ENCODE data around the gene KCNIP1.

The KCNIP1 gene

GRCh38 chr5:170503990-170504596, at the start of gene KCNIP1:
Gene KCNIP1, plus strand, starts transcription at chr5:170504020.
- in situ Hi-C loops (cut with HindIII; ENCODE audit: low sequenced_read_pairs): no loop called here

GRCh38 chr5:170463426-170463825, 40.4 kb upstream of the KCNIP1 start:
- in situ Hi-C loops (cut with HindIII; ENCODE audit: low sequenced_read_pairs): no loop called here

- in situ Hi-C loops (cut with HindIII; ENCODE audit: low sequenced_read_pairs): no loop called here
These were observed 39.3 kb upstream of the KCNIP1 start for GRCh38 chr5:170464280-170465127.

DNA sequence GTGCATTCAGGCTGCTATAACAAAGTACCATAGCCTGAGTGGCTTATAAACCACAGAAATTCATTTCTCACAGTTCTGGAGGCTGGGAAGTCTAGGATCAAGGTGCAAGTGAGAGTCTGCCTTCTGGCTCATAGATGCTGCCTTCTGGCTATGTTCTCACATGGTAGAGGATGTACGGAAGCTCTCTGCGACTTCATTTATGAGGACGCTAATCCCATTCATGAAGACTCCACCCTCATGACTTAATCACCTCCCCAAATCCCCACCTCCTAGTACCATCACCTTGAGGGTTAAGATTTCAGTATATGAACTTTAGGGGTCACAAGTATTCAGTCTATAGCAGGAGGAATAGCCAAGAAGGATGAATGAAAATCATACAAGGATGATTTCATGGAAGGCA, 37.3 kb upstream of the KCNIP1 start:
- in situ Hi-C loops (cut with HindIII; ENCODE audit: low sequenced_read_pairs): no loop called here

DNA sequence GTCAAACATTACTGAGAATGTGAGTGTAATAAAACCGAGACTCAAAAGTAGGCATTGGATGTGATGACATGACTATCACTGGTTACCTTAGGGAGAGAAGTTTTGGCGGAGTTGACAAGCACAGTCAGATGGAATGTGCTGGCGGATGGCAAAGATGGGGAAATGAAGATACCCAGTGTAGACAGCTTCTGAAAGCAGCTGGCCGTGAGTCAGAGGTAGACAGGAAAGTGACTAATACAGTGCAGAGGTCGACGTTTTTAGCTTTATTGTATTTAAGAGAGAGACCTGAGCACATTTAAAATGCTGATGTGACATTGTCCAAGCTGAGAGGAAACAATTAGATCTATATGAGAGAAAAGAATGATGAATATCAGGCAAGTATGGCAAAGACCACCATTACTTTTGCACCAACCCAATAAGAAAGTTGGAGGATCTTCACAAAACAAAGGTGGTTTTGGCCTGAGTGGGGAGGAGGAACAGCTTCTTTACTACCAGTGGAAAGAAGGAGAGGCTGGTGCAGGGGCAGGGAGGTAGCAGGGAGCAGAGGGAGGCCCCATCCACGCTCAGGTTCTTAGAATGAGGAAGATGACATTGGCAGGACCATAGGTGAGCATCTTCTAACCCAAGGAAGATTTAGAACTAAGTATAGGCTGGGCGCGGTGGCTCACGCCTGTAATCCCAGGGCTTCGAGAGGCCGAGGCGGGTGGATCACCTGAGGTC, 36.7 kb upstream of the KCNIP1 start:
- in situ Hi-C loops (cut with HindIII; ENCODE audit: low sequenced_read_pairs): no loop called here

DNA sequence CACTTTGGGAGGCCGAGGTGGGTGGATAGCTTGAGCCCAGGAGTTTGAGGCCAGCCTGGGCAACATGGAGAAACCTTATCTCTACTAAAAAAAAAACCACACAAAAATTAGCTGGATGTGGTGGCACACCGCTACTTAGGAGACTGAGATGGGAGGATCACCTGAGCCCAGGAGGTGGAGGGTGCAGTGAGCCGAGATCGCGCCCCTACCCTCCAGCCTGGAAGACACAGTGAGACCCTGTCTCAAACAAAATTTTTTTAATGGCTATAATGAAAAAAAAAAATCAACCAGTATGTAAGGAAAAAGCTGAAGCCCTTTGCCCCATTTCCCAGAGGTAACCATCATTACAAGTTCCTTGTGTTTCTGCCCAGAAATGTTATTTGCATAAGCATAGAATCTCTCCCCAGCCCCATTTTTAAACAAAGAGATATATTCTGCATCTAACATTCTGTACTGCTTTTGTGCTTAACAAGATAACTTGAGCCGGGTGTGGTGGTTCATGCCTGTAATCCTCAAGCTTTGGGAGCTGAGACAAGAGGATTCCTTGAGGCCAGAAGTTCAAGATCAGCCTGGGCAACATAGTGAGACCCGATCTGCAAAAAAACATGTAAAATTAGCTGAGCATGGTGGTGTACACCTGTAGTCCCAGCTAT, 35.1 kb upstream of the KCNIP1 start:
- in situ Hi-C loops (cut with HindIII; ENCODE audit: low sequenced_read_pairs): no loop called here

GRCh38 chr5:170469414-170469813, 34.4 kb upstream of the KCNIP1 start:
- in situ Hi-C loops (cut with HindIII; ENCODE audit: low sequenced_read_pairs): no loop called here

GRCh38 chr5:170470275-170470674, 33.5 kb upstream of the KCNIP1 start:
- in situ Hi-C loops (cut with HindIII; ENCODE audit: low sequenced_read_pairs): no loop called here

- in situ Hi-C loops (cut with HindIII; ENCODE audit: low sequenced_read_pairs): no loop called here
These were observed 32.9 kb upstream of the KCNIP1 start for GRCh38 chr5:170470808-170471404.

DNA sequence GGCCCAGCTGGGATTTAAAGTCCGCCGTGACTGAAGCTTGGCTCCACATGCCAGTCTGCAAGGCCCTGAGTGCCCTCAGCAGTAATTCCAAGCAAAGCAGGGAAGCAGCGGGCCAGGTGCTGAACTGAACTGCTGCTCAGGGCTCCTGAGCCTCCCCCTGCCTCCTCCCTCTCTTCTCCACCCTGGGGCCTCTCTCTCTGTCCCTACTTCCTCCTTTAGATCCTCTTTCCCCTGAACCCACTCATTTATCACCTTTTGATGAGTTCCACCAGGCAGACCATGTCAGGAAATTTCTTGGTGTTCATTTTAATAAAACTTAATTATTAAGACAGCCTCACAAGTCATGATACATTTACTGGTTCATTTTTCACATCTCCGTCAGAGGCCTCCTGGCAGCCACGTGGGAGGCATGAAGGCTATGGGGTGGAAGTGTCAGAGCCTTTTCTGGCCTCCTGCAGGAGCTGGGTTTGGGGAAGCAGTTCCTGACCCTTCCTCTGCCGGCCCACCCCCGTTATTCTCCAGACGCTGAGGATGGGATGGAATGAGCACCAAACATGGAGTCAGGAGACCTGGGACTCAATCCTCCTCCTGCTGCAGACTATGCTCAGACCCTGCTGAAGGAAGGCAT, 32.2 kb upstream of the KCNIP1 start:
- in situ Hi-C loops (cut with HindIII; ENCODE audit: low sequenced_read_pairs): no loop called here

DNA sequence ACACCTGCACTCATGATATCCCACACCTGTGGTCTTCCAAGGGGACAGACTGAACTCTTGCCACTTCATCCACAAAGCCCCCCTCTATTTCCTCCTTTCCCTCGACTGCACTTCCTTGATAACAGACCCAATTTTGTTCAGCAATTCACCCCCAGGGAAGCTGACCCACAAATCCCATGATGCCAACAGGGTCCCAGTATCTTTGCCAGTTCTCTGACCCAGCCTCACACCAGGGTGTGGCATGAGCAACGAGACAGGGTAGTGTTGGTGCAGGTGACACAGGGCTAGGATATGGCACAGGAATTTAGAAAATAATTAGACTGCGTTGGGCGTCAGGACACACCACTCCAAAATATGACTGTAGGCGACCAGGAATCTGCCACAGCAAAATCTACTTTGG, 30.2 kb upstream of the KCNIP1 start:
- in situ Hi-C loops (cut with HindIII; ENCODE audit: low sequenced_read_pairs): no loop called here

GRCh38 chr5:170474489-170475274, 29.1 kb upstream of the KCNIP1 start:
- in situ Hi-C loops (cut with HindIII; ENCODE audit: low sequenced_read_pairs): no loop called here

GRCh38 chr5:170475294-170476000, 28.4 kb upstream of the KCNIP1 start:
- in situ Hi-C loops (cut with HindIII; ENCODE audit: low sequenced_read_pairs): no loop called here

DNA sequence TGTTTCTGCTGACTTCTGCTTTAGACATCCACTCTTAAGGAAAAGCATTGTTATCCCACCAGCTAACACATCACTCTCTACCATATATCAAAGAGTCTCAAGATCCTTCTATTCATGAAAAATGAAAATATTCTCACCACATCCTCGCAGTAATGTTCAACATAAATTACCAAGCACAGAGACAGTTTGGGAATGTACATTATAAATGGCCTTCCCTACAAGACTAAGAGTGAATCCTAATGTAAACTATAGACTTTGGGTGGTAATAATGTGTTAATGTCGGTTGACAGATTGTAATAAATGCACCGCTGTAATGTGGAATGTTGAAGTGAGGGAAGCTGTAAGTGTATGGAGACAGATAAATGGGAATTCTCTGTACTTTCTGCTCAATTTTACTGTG, 27.1 kb upstream of the KCNIP1 start:
- in situ Hi-C loops (cut with HindIII; ENCODE audit: low sequenced_read_pairs): no loop called here

GRCh38 chr5:170477906-170478305, 25.9 kb upstream of the KCNIP1 start:
- in situ Hi-C loops (cut with HindIII; ENCODE audit: low sequenced_read_pairs): no loop called here

DNA sequence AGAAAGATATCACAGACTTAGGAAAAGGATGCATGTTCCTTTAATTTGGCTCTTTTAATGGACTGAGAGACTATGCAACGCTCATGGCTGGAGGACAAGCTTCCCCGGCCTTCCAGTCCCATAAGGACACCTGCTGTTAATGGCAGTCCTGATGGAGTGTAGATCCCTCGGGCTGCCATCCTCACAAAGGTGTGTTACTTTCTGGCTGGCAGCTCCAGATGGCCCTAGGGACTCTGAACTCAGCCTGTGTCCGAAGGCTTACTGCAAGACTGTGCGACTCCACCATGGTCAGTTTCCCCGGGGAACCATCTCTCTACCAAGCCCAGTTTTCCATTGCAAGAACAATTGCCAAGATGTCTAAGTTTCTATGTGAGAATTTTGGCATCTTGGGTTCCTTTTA, 25.5 kb upstream of the KCNIP1 start:
- in situ Hi-C loops (cut with HindIII; ENCODE audit: low sequenced_read_pairs): no loop called here

- in situ Hi-C loops (cut with HindIII; ENCODE audit: low sequenced_read_pairs): no loop called here
These were observed 24.3 kb upstream of the KCNIP1 start for GRCh38 chr5:170479484-170479883.

DNA sequence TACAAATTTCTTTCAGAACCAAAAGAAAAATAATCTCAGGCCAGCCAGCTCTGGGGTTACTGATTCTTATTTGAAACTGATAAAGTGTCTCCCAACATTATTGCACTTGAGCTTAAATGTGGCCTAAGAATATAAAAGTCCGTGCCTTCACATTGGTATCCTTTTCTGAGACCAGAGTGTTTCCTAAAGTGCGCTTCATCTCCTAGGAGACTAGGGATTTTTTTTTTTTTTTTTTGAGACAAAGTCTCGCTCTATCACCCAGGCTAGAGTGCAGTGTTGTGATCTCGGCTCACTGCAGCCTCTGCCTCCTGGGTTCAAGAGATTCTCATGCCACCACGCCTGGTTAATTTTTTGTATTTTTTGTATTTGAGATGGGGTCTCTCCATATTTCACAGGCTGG, 23.6 kb upstream of the KCNIP1 start:
- in situ Hi-C loops (cut with HindIII; ENCODE audit: low sequenced_read_pairs): no loop called here

DNA sequence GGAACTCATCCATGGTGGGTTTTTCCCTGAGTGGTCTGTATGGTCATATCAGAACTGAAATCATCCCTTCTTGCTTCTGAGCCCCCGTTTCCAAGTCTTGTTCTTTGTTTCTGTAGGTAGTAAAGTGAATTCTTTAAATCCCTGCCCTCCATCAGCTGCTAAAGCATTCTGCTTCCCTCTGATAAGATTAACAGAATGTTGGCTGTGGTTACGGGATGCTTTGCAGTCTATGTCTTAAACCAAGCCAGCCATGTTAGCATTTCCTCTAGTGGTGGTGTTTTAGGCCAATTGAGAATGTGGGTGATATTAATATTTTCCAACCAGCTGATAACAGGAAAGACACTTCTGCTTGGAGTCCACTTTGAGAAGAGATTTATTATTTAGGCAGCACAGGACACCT, 22.0 kb upstream of the KCNIP1 start:
- in situ Hi-C loops (cut with HindIII; ENCODE audit: low sequenced_read_pairs): no loop called here

Data from DLD1 (cell line).